NCI-H510A (cell line): ENCODE data around the gene SLC6A3.
"Not testable (repeated sequence)": the region's sequence is repeated elsewhere in the genome, so short reads cannot be mapped to it uniquely, and the experiment has no call there.

ENCODE experiments used
- DNase-seq: peaks from one replicate; lab custom pipeline; 2025; lab: John Stamatoyannopoulos, UW

The SLC6A3 gene

DNA sequence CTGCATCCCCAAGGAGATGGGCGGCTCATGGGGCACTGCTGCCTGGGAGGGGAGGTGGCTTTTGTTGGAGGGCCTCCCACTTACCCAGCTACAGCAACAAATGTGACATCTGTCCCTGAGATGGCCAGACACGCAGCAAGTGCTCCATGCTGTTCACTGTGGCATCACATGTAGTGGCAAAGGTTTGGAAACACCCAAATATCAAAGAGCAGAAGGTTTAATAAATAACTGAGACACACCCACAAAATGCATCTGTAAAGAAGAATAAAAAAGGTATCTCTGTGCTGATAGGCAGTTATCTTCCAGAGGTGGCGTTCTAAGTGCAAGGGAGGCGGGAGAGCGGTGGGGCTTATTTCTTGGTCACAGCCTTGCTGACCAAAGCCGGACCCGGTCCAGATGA, 77.0 kb downstream of the SLC6A3 start:
- DNase-seq, result no peak

DNA sequence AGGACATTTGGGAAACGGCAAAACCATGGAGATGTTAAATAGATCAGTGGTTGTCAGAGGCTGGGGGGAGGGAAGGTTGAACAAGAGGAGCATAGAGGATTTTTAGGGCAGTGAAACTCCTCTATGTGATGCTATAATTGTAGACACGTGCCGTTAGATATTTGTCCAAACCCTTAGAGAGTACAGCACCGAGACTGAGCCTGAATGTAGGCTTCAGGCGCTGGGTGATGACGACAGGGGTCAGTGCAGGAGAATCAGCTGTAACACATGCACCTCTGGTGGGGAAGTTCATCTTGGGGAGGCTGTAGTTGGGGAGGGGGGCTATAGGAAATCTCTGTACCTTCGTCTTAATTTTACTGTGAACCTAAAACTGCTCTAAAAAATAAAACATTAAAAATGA, 78.1 kb downstream of the SLC6A3 start:
- DNase-seq, result no peak

- DNase-seq, result no peak
These were observed 78.7 kb downstream of the SLC6A3 start for GRCh38 chr5:1366514-1366913.

GRCh38 chr5:1364211-1364610, 81.0 kb downstream of the SLC6A3 start:
- no peak for DNase-seq

GRCh38 chr5:1363581-1363980, 81.7 kb downstream of the SLC6A3 start:
- no peak for DNase-seq

- no peak for DNase-seq
These were observed 82.1 kb downstream of the SLC6A3 start for GRCh38 chr5:1363160-1363559.

- no peak for DNase-seq
These were observed 82.8 kb downstream of the SLC6A3 start for GRCh38 chr5:1362242-1363015.

- DNase-seq, result no peak
These were observed 84.4 kb downstream of the SLC6A3 start for GRCh38 chr5:1360861-1361260.

DNA sequence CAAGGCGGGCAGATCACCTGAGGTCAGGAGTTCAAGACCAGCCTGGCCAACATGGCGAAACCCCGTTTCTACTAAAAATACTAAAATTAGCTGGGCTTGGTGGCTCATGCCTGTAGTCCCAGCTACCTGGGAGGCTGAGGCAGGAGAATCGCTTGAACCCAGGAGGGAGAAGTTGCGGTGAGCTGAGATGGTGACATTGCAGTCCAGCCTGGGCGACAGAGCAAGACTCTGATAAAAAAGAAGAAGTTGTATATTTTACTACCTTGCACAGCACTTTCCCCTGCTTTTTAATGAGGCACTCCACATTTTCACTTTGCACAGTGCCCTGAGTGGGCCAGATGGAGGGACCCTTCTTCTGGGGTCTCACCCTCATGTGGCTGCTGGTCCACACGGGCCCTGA, 84.9 kb downstream of the SLC6A3 start:
- DNase-seq, result not testable (repeated sequence)

- DNase-seq, result no peak
These were observed 85.5 kb downstream of the SLC6A3 start for GRCh38 chr5:1359713-1360112.

GRCh38 chr5:1359031-1359645, 86.1 kb downstream of the SLC6A3 start:
- no peak for DNase-seq

- DNase-seq, result no peak
These were observed 86.6 kb downstream of the SLC6A3 start for GRCh38 chr5:1358726-1359025.

DNA sequence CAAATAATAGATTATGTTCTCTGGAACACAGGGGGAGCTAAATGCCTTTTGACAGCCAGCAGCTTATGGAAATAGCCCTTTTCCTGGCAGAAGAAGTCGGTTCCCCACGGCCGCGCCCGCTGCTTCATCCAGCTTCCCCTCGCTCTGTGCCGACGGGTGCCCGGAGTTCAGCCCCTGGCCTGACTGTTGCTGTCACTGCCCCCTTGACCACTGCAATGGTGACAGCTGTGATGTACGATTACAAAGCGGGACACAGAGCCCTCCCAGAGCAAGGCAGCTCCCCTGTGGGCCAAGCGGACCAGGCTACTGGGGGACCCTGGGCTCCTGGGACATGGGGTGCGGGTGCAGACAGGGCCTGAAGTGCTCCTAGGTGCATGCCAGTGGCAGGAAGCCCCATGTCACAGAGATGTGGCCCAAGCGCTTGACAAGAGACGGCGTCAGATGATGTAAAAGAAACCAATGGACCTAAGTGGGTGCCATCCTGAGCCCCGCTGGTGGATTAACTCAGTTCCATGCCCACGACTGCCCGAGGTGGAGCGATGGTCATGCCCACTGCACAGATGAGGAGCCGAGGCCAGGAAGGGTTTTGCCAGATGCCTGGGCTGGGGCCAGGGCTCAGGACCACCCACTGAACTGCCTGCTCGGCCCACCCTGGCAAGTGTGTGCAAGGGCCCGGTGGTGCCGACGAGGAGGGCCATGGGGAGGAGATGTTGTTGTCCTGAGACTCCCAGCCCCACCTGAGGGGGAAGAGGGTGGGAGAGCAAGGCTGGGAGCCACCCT, 87.1 kb downstream of the SLC6A3 start:
- DNase-seq, result no peak

DNA sequence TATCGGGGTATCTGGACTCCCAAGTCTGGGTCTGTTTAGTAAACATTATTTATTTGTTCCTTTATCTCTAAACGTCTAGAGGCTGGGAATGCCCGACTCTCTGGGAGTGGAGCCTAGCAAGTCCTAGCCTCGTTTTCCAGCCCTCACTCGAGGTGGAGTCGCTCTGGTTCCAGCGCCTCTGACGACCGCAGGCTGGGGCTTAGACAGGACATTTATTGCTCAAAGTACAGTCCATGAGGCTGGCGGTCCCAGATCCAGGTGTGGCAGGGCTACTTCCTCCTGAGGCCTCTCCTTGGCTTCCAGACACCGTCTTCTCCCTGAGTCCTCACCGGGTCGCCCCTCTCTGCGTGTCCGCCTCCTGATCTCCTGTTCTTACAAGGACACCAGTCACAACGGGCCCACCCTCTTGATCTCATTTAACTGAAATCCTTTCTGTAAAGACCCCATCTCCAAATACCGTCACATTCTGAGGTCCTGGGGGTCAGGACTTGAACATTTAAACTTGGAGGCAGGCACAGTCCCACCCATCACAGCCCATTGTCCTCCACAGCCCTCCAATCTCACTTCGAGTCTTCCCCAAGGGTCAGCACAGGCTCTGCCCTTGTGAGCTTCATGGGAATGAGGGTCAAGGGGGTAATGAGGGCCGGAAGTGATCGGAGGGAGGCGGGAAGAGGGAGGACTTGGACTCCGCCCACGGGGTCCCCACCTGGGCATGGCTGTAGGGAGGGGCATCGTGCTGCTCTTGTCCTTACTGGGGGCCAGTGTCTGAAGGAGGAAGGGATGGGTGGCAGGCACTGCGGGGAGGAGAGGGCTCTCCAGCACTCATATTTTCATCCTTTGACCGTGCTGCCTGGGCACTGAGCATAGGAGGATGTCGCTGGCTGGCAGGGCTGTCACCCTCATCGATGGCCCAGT, 88.1 kb downstream of the SLC6A3 start:
- no peak for DNase-seq

DNA sequence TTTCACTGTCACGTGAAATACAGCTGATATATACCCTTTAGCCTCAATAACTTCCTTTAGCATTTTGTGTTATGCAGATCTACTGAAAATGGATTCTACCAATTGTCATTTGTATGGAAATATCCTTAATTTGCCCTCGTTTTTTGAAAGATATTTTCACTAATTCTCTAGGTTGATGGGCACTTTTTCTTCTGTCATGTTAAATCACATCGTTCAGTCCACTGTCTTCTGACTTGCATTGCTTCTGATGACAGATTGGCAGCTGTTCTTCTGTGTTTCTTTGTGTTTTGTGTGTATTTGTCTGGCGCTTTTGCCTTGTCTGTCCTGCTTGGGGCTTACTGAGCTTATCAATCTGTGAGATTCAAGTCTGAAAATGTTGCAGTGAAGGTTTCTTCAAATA, 90.7 kb downstream of the SLC6A3 start:
- no peak for DNase-seq

DNA sequence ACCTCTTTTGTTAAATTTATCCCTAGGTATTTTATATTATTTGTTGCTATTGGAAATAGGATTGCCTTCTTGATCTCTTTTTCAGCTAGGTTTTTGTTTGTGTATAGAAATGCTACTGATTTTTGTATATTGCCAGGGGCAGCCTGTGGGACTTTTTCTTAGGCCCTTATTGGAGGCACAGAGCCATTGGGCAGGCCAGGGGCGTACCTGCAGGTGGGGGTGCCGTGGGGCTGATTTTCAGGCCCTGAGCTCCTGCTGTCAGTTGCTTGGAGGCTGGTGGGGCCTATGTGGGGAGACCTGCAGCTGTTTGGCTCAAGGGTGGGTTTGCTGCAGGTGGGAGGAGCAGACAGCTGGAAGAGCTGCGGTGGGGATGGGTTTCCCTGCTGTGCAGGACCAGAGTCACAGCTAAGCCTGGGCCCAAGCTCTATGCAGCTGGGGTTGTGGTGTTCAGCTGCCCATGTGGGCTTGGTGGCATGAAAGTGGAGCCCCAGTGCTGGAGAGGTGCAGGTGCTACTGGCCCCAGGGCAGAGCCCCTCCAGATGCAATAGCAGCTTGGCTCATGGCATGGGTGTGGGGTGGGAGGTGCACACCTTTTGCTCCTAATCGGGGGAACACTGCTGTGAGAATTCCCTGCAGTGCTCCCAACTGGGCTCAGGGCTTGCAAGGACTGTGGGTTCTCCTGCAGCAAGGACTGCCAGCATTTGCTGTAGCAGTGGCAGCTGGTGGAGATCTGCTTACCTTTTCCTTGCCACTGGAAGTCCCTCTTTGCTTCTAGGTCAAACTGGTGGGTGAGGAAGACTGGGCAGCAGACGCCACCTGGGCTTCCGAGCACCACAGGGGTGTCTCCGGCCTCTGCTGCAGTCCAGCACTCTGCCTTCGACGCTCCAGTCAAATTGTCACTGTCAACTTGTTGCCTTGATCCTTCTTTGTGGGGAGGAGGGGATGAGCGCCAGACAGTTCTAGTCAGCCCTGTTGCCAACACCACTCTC, 92.7 kb downstream of the SLC6A3 start:
- no peak for DNase-seq

GRCh38 chr5:1351156-1351555, 94.1 kb downstream of the SLC6A3 start:
- no peak for DNase-seq

DNA sequence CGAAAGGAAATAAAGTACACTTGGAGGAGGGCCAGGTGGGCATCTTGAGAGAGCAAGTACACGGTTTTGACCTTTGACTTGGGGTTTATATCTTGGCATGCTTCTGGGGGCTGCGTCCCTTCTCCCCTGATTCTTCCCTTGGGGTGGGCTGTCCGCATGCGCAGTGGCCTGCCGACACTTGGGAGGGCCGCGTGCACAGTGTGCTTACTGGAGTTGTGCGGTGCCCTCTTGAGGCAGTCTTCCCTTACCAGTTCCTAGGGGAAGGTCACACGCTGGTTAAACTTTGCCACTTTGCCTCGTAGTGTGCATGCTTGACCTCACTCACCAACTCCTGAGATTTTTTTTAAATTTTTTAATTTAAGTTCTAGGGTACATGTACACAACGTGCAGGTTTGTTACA, 96.0 kb downstream of the SLC6A3 start:
- DNase-seq, result no peak

GRCh38 chr5:1348986-1349245, 96.3 kb downstream of the SLC6A3 start:
- no peak for DNase-seq

- DNase-seq, result no peak
These were observed 97.7 kb downstream of the SLC6A3 start for GRCh38 chr5:1347571-1347970.
